HG03280 (cell line): ENCODE data around the gene TLCD1.
"Not testable (repeated sequence)": the region's sequence is repeated elsewhere in the genome, so short reads cannot be mapped to it uniquely, and the experiment has no call there.

Experiments
- ATAC-seq: cut with Tn5 transposase; IDR thresholded peaks from one replicate; pipeline ENCODE4 v1.9.1; 2021; ENCODE audit warnings: mild to moderate bottlenecking, moderate library complexity; ENCODE audit not compliant: unreplicated experiment

The TLCD1 gene

DNA sequence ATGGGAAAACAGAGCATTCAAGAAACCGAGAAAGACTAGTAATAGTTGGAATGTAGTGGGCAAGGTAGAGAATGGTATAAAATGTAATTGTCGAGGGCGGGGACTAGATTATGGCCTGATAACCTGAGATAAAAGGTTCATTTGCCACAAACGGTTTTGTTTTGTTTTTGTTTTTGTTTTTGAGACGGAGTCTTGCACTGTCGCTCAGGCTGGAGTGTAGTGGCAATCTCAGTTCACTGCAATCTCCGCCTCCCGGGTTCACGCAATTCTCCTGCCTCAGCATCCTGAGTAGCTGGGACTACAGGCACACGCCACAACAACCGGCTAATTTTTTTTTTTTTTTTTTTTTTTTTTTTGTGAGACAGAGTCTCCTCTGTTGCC, 3.9 kb upstream of the TLCD1 start:
- ATAC-seq, result no peak

GRCh38 chr17:28728364-28729200, 2.5 kb upstream of the TLCD1 start, which contains the start of gene NEK8:
NEK8 (plus strand) TSS chr17:28728788; CDS start chr17:28728814, 26 bp downstream.
- ATAC-seq, result peak; percentile 42

GRCh38 chr17:28726627-28727491, 826 bp upstream of the TLCD1 start:
- ATAC-seq, result peak; percentile 40

GRCh38 chr17:28725660-28726225, 290 bp downstream of the TLCD1 start:
- peak; percentile 2 for ATAC-seq

- ATAC-seq, result no peak
These were observed 820 bp downstream of the TLCD1 start for GRCh38 chr17:28725166-28725659.

DNA sequence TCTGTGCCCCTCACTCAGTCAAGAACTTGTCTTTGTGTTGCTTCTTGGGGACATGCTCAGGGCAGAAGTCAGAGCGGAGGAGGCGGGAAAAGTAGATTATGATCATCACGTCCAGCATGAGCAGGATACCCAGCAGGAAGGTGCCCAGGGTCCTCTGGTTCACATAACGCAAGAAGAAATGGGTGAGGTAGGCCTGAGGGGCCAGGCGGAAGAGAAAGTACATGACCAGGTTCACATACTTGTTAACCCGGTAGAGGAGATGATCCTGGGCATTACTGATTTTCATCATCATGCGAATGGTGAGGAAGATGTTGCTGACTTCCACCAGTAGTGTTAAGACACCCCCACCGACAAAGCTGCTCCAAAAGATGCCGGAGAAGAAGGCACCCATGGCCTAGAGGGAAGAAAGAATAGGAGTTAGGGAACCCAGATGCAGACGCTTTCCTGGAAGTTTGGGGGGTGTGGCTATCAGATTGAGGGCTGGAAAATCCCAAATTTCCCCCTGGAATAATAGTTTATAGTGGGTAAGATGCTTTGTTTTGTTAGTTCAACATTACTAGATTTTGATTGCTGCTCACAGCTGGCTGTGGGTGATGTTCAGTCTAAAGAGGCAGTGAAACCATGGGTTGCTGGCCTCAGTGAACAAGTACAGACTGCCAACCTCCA, 1.4 kb downstream of the TLCD1 start:
- no peak for ATAC-seq

- not testable (repeated sequence) for ATAC-seq
These were observed 2.1 kb downstream of the TLCD1 start for GRCh38 chr17:28723836-28724499.

DNA sequence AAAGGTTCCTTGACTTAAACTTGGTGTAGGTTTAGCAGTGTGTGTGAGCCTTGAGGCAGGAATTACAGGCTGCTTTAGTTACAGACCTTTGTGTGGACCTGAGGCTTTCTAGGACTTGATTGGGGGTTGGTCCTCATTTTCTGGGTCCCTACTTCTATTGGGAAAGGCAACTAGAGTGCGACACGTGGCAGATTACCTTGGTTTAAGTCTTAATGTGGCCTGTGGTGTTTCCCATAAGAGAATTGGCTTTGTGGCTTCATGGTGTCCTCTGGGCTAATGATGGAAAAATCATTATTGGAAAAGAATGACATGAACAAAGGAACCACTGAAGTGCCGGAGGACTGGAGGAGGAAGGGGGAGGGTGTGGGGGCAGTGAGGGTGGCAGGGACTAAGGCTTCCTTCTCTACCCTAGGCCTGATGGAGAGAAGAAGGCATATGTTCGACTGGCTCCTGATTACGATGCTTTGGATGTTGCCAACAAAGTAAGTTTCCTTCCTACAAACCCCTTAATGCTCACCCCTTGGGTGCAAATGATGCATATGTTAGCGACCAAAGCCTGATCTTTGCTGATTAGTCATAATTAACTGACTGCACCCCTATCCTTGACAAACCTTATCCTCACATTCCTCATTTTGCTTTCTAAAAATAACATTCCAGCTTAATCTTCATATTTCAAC, 2.7 kb downstream of the TLCD1 start:
- ATAC-seq, result no peak

DNA sequence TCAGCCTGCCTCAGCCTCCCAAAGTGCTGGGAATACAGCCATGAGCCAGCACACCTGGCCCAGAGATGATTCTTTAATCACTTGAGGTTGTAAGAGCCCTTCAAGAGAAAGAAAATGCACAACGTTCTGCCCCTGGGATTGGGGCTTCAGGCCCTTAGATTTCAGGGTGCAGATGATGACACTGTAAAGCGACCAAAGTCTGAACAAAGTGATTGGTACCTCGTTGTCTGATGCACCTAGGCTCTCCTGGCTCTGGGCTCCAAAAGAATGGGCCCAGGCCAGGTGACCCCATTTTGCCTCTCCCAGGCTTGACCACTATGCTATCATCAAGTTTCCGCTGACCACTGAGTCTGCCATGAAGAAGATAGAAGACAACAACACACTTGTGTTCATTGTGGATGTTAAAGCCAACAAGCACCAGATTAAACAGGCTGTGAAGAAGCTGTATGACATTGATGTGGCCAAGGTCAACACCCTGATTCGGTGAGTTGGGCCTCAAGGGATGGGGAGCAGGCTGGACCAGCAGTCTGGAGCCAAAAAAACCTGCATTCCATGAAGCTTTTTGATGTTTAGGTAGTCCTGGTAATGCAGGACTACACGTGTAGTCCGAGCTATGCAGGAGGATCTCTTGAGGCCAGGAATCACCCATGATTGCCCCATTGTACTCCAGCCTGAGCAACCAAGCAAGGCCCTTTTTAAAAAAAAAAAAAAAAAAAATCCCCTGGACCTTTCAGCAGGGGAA, 3.4 kb downstream of the TLCD1 start:
- no peak for ATAC-seq

DNA sequence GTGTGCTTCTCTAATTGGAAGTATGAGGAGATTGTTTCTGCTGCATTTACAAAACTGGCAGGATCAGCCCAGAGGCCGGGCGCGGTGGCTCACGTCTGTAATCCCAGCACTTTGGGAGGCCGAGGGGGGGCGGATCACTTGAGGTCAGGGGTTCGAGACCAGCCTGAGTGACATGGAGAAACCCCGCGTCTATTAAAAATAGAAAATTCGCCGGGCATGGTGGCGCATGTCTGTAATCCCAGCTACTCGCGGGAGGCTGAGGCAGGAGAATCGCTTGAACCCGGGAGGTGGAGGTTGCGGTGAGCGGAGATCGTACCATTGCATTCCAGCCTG, 5.1 kb downstream of the TLCD1 start:
- not testable (repeated sequence) for ATAC-seq

DNA sequence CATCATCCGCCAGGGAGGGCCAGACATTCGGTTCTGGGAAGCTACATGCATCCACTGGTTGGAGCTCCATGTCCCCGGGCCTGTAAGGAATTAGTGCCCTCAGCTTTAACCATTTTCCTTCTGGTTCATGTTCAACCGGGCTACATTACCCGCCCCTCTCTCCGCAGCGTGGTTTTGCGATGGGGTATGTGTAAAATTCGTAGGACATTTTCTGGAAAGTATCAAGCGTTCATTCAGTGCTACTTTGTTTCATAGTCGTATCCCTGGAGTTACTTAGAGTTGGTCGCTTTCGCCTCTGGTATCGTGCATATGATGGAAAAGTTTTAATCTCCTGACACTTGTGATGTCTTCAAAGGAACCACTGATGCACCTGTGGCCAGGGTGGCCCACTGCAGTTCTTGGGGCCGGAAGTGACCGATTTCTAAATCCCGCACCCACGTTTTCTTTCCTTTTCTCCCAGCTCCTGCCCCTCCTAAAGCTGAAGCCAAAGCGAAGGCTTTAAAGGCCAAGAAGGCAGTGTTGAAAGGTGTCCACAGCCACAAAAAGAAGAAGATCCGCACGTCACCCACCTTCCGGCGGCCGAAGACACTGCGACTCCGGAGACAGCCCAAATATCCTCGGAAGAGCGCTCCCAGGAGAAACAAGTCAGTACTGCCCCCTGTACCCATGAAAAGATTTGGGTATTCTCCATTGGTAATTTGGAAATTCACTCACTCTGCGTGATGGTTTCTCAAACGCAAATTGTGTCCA, 5.6 kb downstream of the TLCD1 start:
- no peak for ATAC-seq

DNA sequence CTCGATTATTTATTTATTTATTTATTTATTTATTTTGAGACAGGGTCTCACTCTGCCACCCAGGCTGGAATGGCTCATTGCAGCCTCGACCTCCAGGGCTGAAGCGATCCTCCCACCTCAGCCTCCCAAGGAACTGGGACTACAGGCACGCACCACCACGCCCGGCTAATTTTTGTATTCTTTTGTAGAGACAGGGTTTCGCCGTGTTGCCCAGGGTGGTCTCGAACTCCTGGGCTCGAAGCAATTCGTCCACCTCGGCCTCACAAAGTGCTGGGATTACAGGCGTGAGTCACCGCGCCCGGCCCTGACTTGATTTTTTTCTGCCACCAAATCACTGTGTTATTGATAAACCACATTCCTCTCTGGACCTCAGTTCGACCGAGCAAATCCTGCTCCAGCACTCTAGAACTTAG, 7.0 kb downstream of the TLCD1 start:
- ATAC-seq, result peak; percentile 1

- no peak for ATAC-seq
These were observed 7.6 kb downstream of the TLCD1 start for GRCh38 chr17:28718333-28719020.

GRCh38 chr17:28717578-28718332, 8.3 kb downstream of the TLCD1 start, which contains the start of gene RAB34:
RAB34 (minus strand) TSS chr17:28717868; CDS start chr17:28717266, 602 bp downstream.
- no peak for ATAC-seq

DNA sequence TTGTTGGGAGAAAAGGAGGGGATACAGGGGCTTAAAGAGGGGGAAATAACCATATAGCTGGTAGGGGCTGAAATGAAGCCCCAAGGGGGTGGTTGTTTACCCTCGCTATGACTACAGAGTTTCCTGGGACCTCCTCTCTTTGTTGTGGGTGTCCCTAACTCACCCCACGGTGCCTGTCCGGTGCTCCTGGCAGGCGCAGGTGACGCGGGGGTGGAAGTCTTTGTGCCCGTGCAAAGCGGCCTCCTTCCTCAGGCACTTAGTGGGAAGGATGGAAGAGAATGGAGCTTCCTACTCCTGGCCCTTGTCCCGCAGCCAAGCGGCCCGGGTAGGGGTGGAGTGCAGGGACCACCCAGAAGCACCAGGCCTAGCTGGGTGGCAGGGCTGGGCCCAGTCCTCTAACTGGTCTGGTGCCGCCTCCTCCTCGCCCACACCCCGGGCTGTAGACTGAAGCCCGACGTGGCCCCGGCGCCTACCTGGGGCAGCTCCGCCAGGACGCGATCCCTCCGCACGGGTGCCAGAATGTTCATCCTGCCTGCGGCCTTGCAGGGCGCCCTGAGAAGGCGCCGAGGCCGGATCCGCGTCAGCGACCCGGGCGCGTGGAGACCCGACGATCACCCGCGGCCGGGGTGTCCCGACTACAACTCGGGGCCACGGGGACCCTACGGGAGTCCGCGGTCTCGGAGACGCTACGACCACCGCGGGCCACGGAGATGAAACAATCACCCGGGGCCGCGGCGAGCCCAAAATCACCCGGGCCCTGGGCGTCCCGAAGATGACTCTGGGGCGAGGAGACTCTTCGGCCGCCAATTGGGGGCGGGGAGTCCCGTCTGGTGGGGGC, 9.1 kb downstream of the TLCD1 start:
- no peak for ATAC-seq

GRCh38 chr17:28715217-28715616, 10.8 kb downstream of the TLCD1 start:
- ATAC-seq, result no peak
